ENCODE results near the gene FIP1L1. TPM values are rescaled to one million over a fixed set of nuclear protein-coding genes. Genes with fewer than 3 reads are reported as not detected.

FIP1L1 gene
- total RNA-seq, 1 experiment from 2014 or later, result 44.8 TPM

DNA sequence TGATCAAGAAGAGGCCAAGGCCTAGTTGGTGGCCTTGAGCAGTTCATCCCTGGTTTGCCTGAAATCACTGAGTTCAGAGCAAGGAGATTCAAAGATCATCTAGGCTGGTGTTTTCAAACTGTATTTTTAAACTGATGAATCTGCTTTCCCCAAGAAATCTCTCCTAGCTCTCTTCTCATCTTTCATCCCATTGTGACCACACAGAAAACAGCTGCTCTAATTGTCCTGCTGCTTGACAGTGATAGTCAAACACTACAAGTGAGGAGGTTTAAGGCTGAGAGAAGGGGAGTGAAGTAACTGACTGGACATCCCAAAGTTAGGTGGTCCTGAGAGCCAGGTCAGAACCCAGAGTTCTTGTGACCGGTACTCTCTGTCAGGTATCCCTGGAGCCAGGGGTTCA lies 122.3 kb downstream of the FIP1L1 start:
- no peaks in the 10 kb centered on the region for H3F3A ChIP-seq (ENCODE audit: insufficient read depth, low read depth)
- H3K36me3 ChIP-seq (ENCODE audit: low read depth), result no peaks in the 10 kb centered on the region
- H3K9me3 ChIP-seq (ENCODE audit: insufficient read depth, low read depth), result no peaks in the 10 kb centered on the region
- no peaks in the 10 kb centered on the region for H3K9me2 ChIP-seq (ENCODE audit: insufficient read depth)
- no peak overlapping the region for H3K4me3 ChIP-seq
- H2AFZ ChIP-seq, result no peak overlapping the region
- no peaks in the 10 kb centered on the region for H4K20me1 ChIP-seq (ENCODE audit: insufficient read depth)
- H3K4me2 ChIP-seq, result no peak overlapping the region
- TF ChIP-seq EZH2 (IDR thresholded peaks at IDR 0.05; ENCODE audit: low read depth), result no peak
- TF ChIP-seq, protein P1, sequence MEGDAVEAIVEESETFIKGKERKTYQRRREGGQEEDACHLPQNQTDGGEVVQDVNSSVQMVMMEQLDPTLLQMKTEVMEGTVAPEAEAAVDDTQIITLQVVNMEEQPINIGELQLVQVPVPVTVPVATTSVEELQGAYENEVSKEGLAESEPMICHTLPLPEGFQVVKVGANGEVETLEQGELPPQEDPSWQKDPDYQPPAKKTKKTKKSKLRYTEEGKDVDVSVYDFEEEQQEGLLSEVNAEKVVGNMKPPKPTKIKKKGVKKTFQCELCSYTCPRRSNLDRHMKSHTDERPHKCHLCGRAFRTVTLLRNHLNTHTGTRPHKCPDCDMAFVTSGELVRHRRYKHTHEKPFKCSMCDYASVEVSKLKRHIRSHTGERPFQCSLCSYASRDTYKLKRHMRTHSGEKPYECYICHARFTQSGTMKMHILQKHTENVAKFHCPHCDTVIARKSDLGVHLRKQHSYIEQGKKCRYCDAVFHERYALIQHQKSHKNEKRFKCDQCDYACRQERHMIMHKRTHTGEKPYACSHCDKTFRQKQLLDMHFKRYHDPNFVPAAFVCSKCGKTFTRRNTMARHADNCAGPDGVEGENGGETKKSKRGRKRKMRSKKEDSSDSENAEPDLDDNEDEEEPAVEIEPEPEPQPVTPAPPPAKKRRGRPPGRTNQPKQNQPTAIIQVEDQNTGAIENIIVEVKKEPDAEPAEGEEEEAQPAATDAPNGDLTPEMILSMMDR (conservative IDR thresholded peaks at IDR 0.05), result no peak
- CTCF ChIA-PET, result no interaction called here
- H3K27me3 ChIP-seq (ENCODE audit: insufficient read depth, low read depth), result no peaks in the 10 kb centered on the region
- DNase-seq, result no peak
- no TSS peak for BruUV-seq (replicated peaks)
- intact Hi-C loops (cut with micrococcal nuclease; ENCODE audit: unreplicated experiment), result no loop called here
- POLR2A ChIA-PET (ENCODE audit: unreplicated experiment), result no interaction called here
- no peaks in the 10 kb centered on the region for H3K79me2 ChIP-seq (ENCODE audit: low read depth)
- H3K27ac ChIP-seq, result no peak overlapping the region
- no peaks in the 10 kb centered on the region for H3K4me1 ChIP-seq (replicated peaks; ENCODE audit: insufficient read depth)

DNA sequence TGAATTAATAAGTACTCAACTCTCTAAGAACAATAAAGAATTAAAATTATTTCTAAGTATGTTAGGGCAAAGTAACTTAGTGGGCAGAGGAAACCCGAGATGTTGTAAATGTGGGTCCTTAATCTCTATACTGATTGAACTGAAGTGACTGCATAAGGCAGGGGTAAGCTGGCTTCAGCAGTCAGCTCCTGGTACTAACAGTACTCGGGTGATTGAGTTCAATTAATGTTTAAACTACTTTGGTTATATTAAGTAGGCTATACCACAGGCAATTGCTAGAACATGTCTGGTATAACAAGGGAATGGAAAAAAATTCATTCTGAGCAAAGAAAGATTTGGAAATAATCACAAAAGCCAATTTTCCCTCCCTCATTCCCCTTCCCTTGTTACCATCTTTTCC lies 123.1 kb downstream of the FIP1L1 start:
- no peaks in the 10 kb centered on the region for H3K27me3 ChIP-seq (ENCODE audit: insufficient read depth, low read depth)
- no TSS peak for BruUV-seq (replicated peaks)
- H3K79me2 ChIP-seq (ENCODE audit: low read depth), result no peaks in the 10 kb centered on the region
- no peaks in the 10 kb centered on the region for H3K9me2 ChIP-seq (ENCODE audit: insufficient read depth)
- ChIA-PET POLR2A (ENCODE audit: unreplicated experiment) (no interaction called here), CTCF (no interaction called here)
- no peaks in the 10 kb centered on the region for H4K20me1 ChIP-seq (ENCODE audit: insufficient read depth)
- H3K27ac ChIP-seq, result no peak overlapping the region
- H3K36me3 ChIP-seq (ENCODE audit: low read depth), result no peaks in the 10 kb centered on the region
- no peak for DNase-seq
- TF ChIP-seq, protein P1 (conservative IDR thresholded peaks at IDR 0.05), result no peak
- no peak for TF ChIP-seq EZH2 (IDR thresholded peaks at IDR 0.05; ENCODE audit: low read depth)
- no peak overlapping the region for H3K4me3 ChIP-seq
- no peak overlapping the region for H3K4me2 ChIP-seq
- no peaks in the 10 kb centered on the region for H3K9me3 ChIP-seq (ENCODE audit: insufficient read depth, low read depth)
- H2AFZ ChIP-seq, result no peak overlapping the region
- no peaks in the 10 kb centered on the region for H3F3A ChIP-seq (ENCODE audit: insufficient read depth, low read depth)
- intact Hi-C loops (cut with micrococcal nuclease; ENCODE audit: unreplicated experiment), result no loop called here
- H3K4me1 ChIP-seq (replicated peaks; ENCODE audit: insufficient read depth), result no peaks in the 10 kb centered on the region

DNA sequence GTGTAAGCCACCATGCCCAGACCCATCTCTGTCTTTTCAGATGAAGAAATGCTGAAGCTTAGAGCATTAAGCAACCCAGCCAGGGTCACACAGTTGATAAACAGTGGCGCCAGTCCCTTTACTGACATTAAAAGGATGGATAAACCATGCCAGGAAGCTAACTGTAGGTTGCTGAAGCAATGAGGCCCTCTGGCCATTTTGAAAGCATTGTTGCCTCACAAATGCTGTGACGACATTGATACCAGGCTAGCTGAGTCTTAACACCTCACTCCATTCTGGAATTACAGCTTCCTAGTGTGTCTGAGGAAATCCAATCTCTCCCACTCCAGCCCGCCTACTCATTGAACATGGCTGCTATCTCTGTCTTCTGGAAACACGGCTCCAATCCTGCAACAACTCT lies 124.1 kb downstream of the FIP1L1 start:
- Histone ChIP-seq H2AFZ (no peak overlapping the region), H3K27ac (no peak overlapping the region), H3K9me3 (ENCODE audit: insufficient read depth, low read depth) (no peaks in the 10 kb centered on the region), H3K36me3 (ENCODE audit: low read depth) (no peaks in the 10 kb centered on the region), H3K9me2 (ENCODE audit: insufficient read depth) (no peaks in the 10 kb centered on the region), H3K79me2 (ENCODE audit: low read depth) (no peaks in the 10 kb centered on the region), H3F3A (ENCODE audit: insufficient read depth, low read depth) (no peaks in the 10 kb centered on the region), H3K27me3 (ENCODE audit: insufficient read depth, low read depth) (no peaks in the 10 kb centered on the region), H3K4me2 (no peak overlapping the region), H3K4me1 (replicated peaks; ENCODE audit: insufficient read depth) (no peaks in the 10 kb centered on the region), H3K4me3 (no peak overlapping the region), H4K20me1 (ENCODE audit: insufficient read depth) (no peaks in the 10 kb centered on the region)
- TF ChIP-seq EZH2 (IDR thresholded peaks at IDR 0.05; ENCODE audit: low read depth), result no peak
- TF ChIP-seq, protein P1 (conservative IDR thresholded peaks at IDR 0.05), result no peak
- no peak for DNase-seq
- BruUV-seq (replicated peaks), result no TSS peak
- CTCF ChIA-PET, result no interaction called here
- POLR2A ChIA-PET (ENCODE audit: unreplicated experiment), result no interaction called here
- intact Hi-C loops (cut with micrococcal nuclease; ENCODE audit: unreplicated experiment), result no loop called here
